CD4-positive, alpha-beta memory T cell (primary cell): ENCODE measurements around the gene VWC2. TPM values are rescaled to one million over a fixed set of nuclear protein-coding genes. Genes with fewer than 3 reads are reported as not detected.
A peak's percentile ranks its signal among the peaks of the same experiment; 100 is the strongest.

Experiments used
- CTCF ChIA-PET: fragments of 350-600 bp; sonication (Branson Sonifier 250); formaldehyde crosslinking; loops from one replicate; lab custom pipeline; 2021; ENCODE audit warnings: inconsistent platforms; ENCODE audit not compliant: partially characterized antibody; lab: Charles Lee
- POLR2A ChIA-PET: fragments of 350-600 bp; sonication (Branson Sonifier 250); formaldehyde crosslinking; loops from one replicate; lab custom pipeline; 2021; ENCODE audit not compliant: partially characterized antibody; lab: Charles Lee
- DNase-seq, 5 donors: peaks; one replicate each; pipeline versions ENCODE4 v3.0.0 to v3.0.0-alpha.2; 2020 to 2022; ENCODE audit warnings: mixed read lengths in 1 of 5
- H3K27ac ChIP-seq: one replicate; pipeline ENCODE4 v1.7.0; 2013; ENCODE audit warnings: low read depth, low read length
- H3K27me3 ChIP-seq: 2 replicates; pipeline ENCODE4 v1.7.0; 2013; ENCODE audit warnings: mild to moderate bottlenecking, low read length, moderate library complexity; ENCODE audit not compliant: insufficient read depth
- H3K36me3 ChIP-seq: 2 replicates; pipeline ENCODE4 v1.7.0; 2013; ENCODE audit warnings: mild to moderate bottlenecking, low read length, moderate library complexity; ENCODE audit not compliant: insufficient read depth
- H3K4me1 ChIP-seq: 2 replicates; pipeline ENCODE4 v1.7.0; 2013; ENCODE audit warnings: mild to moderate bottlenecking, low read length, moderate library complexity; ENCODE audit not compliant: insufficient read depth
- H3K4me3 ChIP-seq, 2 donors: one replicate each; pipeline ENCODE4 v1.7.0; 2013; ENCODE audit warnings: low read length in 2 of 2, mild to moderate bottlenecking in 1 of 2
- H3K9me3 ChIP-seq, 2 donors: one replicate each; pipeline ENCODE4 v1.7.0; 2013; ENCODE audit warnings: low read length in 2 of 2, control low read depth in 1 of 2; ENCODE audit not compliant: control insufficient read depth in 1 of 2
- H3K27ac Mint-ChIP-seq, 7 donors: one replicate each; pipeline ENCODE4 v1.8.0; 2020 to 2021; ENCODE audit warnings: mixed read lengths in 7 of 7, mild to moderate bottlenecking in 6 of 7, inconsistent platforms in 3 of 7, moderate library complexity in 3 of 7
- H3K27me3 Mint-ChIP-seq, 2 donors: one replicate each; pipeline ENCODE4 v1.8.0; 2020 to 2021; ENCODE audit warnings: mixed read lengths in 2 of 2
- H3K36me3 Mint-ChIP-seq, 2 donors: one replicate each; pipeline ENCODE4 v1.8.0; 2020 to 2021; ENCODE audit warnings: mixed read lengths in 2 of 2, inconsistent platforms in 1 of 2, mild to moderate bottlenecking in 1 of 2
- H3K4me1 Mint-ChIP-seq, 4 donors: one replicate each; pipeline ENCODE4 v1.8.0; 2020 to 2021; ENCODE audit warnings: mixed read lengths in 4 of 4, mild to moderate bottlenecking in 1 of 4
- H3K4me3 Mint-ChIP-seq, 8 donors: one replicate each; pipeline ENCODE4 v1.8.0; 2020 to 2021; ENCODE audit warnings: mixed read lengths in 8 of 8, mild to moderate bottlenecking in 7 of 8, moderate library complexity in 6 of 8, inconsistent platforms in 3 of 8
- H3K9me3 Mint-ChIP-seq, 8 donors: one replicate each; pipeline ENCODE4 v1.8.0; 2020 to 2021; ENCODE audit warnings: mixed read lengths in 8 of 8, mild to moderate bottlenecking in 5 of 8, inconsistent platforms in 3 of 8, moderate library complexity in 1 of 8
- intact Hi-C: fragments of 100-400 bp; cut with micrococcal nuclease; formaldehyde crosslinking; loops from one replicate; pipeline ENCODE4 v1.15.1; 2023
- polyA plus RNA-seq, 2 donors: library from polyadenylated mRNA; unstranded; fragments of 300-500 nt; fragmentation: Illumina TruSeq; gene quantifications; one replicate each; pipeline ENCODE4 v1.2.3, GENCODE V29; 2021
- total RNA-seq, 2 experiments: library from RNA; stranded (reverse); gene quantifications; one replicate each; pipeline ENCODE4 v1.2.3, GENCODE V29; 2021

The VWC2 gene
- total RNA-seq = not detected
- not detected for polyA plus RNA-seq

DNA sequence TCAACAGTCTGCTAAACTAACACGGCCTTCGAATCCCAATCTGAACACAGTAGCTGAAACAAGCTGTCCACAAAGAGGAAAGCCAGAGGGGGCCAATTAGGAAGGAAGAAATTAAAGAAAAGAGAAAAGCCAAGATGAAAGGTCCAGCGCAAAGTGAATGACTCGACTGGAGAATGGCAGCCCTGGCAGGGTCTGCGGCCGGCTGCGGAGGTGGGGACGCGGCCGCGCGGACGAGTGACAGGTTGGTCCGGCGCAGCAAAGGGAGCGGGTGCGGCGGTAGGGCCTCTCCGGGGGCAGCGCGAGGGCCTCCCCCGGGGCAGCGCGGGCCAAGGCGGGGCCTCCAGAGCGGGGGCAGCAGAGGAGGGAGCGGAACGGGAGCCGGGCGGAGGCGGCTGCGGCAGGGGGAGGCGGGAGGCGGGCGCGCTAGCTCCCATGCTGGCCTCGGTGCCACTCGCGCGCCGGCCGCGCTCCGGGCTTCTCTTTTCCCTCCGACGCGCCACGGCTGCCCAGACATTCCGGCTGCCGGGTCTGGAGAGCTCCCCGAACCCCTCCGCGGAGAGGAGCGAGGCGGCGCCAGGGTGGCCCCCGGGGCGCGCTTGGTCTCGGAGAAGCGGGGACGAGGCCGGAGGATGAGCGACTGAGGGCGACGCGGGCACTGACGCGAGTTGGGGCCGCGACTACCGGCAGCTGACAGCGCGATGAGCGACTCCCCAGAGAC, at the start of gene VWC2:
TSS of gene VWC2 (plus strand) at position 421 of the 718 bp plus-strand sequence. CDS start 1,798 bp downstream, outside the sequence.
- DNase-seq = no peak
- Histone ChIP-seq H3K4me3 (no peak within 1 kb of the TSS), H3K4me1 (no peaks in the 10 kb centered on the region), H3K27ac (no peak within 1 kb of the TSS), H3K36me3 (no peaks in the 10 kb centered on the region), H3K9me3 (no peaks in the 10 kb centered on the region), H3K27me3 (no peaks in the 10 kb centered on the region)
- intact Hi-C loops = no loop called here
- Mint-ChIP-seq H3K36me3 (peaks cover 0 to 5% of the 10 kb centered on the region in 2 donors), H3K9me3 (peaks cover 0 to 7% (median 2%) of the 10 kb centered on the region in 8 donors), H3K4me3 (peak within 1 kb of the TSS in 6 of 8 donors; percentile 26 to 82 (median 46)), H3K27me3 (peaks cover 35% of the 10 kb centered on the region in 2 donors), H3K4me1 (peaks cover 6 to 14% (median 6%) of the 10 kb centered on the region in 4 donors), H3K27ac (no peak within 1 kb of the TSS)
- CTCF ChIA-PET = no interaction called here
- POLR2A ChIA-PET = no interaction called here

DNA sequence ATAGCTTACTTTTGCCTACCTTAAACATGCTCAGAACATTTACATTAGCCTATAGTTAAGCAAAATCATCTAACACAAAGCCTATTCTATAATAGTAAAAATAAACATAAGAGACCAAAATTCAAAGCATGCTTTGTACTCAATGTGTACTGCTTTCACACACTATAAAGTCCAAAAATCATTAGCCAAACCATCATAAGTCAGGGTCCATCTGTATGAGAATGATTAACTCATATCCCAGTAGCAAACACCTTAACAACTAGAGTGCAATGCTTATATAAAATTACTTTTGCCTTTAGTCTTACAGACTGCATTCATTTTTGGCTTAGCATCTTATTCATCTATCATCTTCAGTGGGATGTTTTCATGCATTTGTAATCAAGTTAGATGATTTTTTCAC, 49.4 kb upstream of the VWC2 start:
- Histone ChIP-seq H3K27me3 (no peaks in the 10 kb centered on the region), H3K27ac (no peak overlapping the region), H3K9me3 (no peaks in the 10 kb centered on the region), H3K4me3 (no peak overlapping the region), H3K4me1 (no peaks in the 10 kb centered on the region), H3K36me3 (no peaks in the 10 kb centered on the region)
- intact Hi-C loops = no loop called here
- H3K27ac Mint-ChIP-seq = no peak overlapping the region
- H3K27me3 Mint-ChIP-seq = no peaks in the 10 kb centered on the region
- POLR2A ChIA-PET = no interaction called here
- H3K9me3 Mint-ChIP-seq = peaks cover 0 to 3% (median 0%) of the 10 kb centered on the region in 8 donors
- no peaks in the 10 kb centered on the region for H3K4me1 Mint-ChIP-seq
- H3K36me3 Mint-ChIP-seq = no peaks in the 10 kb centered on the region
- no peak for DNase-seq
- H3K4me3 Mint-ChIP-seq = no peak overlapping the region
- CTCF ChIA-PET = no interaction called here

DNA sequence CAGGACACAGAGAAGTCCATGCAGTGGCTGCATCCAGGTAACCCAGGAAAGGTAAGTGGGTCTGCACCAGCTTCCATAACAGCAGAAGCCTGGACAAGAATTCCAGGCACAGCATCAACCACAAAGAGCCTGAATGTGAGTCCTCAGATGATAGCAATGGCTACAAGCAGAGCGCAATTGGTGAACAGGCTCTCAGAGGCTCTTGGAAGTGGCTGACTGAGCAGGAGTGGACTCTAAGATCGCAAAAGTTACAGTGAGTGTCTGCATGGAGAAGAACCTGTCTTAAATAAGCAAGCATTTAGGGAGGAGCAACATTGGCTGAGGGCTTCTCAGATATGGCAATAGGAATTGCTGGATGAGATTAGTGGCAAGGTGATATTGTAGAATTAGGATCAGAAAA, 41.6 kb upstream of the VWC2 start:
- no peak overlapping the region for H3K4me3 Mint-ChIP-seq
- H3K9me3 ChIP-seq = no peaks in the 10 kb centered on the region
- H3K4me1 Mint-ChIP-seq = no peaks in the 10 kb centered on the region
- ChIA-PET CTCF (no interaction called here), POLR2A (no interaction called here)
- no peaks in the 10 kb centered on the region for H3K27me3 ChIP-seq
- no peak overlapping the region for H3K4me3 ChIP-seq
- DNase-seq = no peak
- H3K27me3 Mint-ChIP-seq = peaks cover 0 to 2% of the 10 kb centered on the region in 2 donors
- no peaks in the 10 kb centered on the region for H3K4me1 ChIP-seq
- H3K27ac Mint-ChIP-seq = no peak overlapping the region
- H3K27ac ChIP-seq = no peak overlapping the region
- no peaks in the 10 kb centered on the region for H3K36me3 ChIP-seq
- H3K36me3 Mint-ChIP-seq = no peaks in the 10 kb centered on the region
- peaks cover 0 to 5% (median 3%) of the 10 kb centered on the region in 8 donors for H3K9me3 Mint-ChIP-seq
- intact Hi-C loops = no loop called here

DNA sequence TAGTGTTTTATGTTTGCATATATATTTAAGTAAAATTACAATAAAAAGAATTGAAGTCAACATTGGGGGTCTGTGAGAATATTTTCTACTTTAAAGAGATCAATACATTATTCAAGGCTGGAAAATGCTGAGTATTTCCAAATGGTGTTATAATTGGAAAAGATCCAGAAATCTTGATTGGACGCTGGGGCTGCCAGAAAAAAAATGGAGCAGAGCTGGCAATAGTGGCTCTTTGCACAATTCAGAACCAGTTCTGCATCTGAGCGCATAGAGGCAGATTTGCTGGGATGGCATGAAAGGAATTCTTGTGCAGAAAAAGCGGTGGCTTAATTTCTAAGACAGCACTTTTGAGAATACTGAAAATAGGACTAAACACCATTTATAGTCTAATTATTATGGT, 10.8 kb upstream of the VWC2 start:
- peaks cover 0 to 2% (median 0%) of the 10 kb centered on the region in 8 donors for H3K9me3 Mint-ChIP-seq
- Histone ChIP-seq H3K4me1 (no peaks in the 10 kb centered on the region), H3K27ac (no peak overlapping the region), H3K27me3 (no peaks in the 10 kb centered on the region), H3K36me3 (no peaks in the 10 kb centered on the region), H3K4me3 (no peak overlapping the region), H3K9me3 (no peaks in the 10 kb centered on the region)
- no peak overlapping the region for H3K4me3 Mint-ChIP-seq
- DNase-seq = no peak
- no peaks in the 10 kb centered on the region for H3K4me1 Mint-ChIP-seq
- no peaks in the 10 kb centered on the region for H3K36me3 Mint-ChIP-seq
- H3K27ac Mint-ChIP-seq = no peak overlapping the region
- CTCF ChIA-PET = no interaction called here
- POLR2A ChIA-PET = no interaction called here
- intact Hi-C loops = no loop called here
- peaks cover 0 to 2% of the 10 kb centered on the region in 2 donors for H3K27me3 Mint-ChIP-seq

DNA sequence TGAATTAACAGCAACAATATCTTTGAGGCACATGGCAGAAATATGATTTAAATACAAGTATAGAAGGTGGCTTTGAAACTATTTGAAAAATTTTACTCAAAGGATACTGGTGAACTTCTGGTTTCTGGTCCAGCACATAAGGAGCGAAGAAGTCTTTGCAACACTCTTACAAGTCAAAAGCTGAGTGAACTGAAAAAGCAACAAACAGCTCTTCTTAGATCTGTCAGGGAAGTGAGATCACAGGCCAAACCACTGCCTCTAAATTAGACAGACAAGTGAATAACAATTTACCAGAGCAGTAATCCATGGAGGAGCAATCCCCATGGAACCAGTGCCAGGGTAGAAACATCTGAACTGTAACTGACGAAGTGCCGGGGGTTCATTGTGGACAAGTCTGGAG, 9.6 kb upstream of the VWC2 start:
- no peaks in the 10 kb centered on the region for H3K27me3 ChIP-seq
- Mint-ChIP-seq H3K4me3 (no peak overlapping the region), H3K27me3 (no peaks in the 10 kb centered on the region), H3K36me3 (no peaks in the 10 kb centered on the region), H3K27ac (no peak overlapping the region), H3K9me3 (peaks cover 0 to 2% (median 0%) of the 10 kb centered on the region in 8 donors), H3K4me1 (no peaks in the 10 kb centered on the region)
- no peaks in the 10 kb centered on the region for H3K9me3 ChIP-seq
- ChIA-PET POLR2A (no interaction called here), CTCF (no interaction called here)
- no peak for DNase-seq
- H3K27ac ChIP-seq = no peak overlapping the region
- intact Hi-C loops = no loop called here
- no peaks in the 10 kb centered on the region for H3K36me3 ChIP-seq
- H3K4me1 ChIP-seq = no peaks in the 10 kb centered on the region
- H3K4me3 ChIP-seq = no peak overlapping the region

DNA sequence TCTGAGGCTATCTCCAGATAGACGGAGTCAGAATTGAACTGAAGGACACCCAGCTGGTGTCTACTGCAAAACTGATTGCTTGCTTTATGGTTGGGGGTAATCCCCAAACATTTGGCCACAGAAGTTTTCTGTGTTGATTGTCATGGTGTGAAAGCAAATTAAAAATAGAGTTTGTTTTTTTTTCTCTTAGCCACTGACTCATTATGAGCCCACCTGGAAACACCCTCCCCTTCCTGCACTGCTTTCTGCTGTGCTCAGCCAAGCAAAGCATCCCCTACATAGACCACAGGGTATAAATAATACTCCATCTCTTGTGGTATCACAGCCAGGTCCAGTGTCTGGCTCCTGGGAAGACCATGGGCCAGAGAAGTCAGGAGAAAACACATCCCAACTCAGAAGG, 6.5 kb upstream of the VWC2 start:
- peaks cover 0 to 5% (median under 1%) of the 10 kb centered on the region in 8 donors for H3K9me3 Mint-ChIP-seq
- H3K27me3 Mint-ChIP-seq = peaks cover 8 to 12% of the 10 kb centered on the region in 2 donors
- Histone ChIP-seq H3K27ac (no peak overlapping the region), H3K4me1 (no peaks in the 10 kb centered on the region), H3K27me3 (no peaks in the 10 kb centered on the region), H3K4me3 (no peak overlapping the region), H3K9me3 (no peaks in the 10 kb centered on the region), H3K36me3 (no peaks in the 10 kb centered on the region)
- intact Hi-C loops = no loop called here
- DNase-seq = no peak
- no peak overlapping the region for H3K27ac Mint-ChIP-seq
- no peaks in the 10 kb centered on the region for H3K36me3 Mint-ChIP-seq
- no peak overlapping the region for H3K4me3 Mint-ChIP-seq
- POLR2A ChIA-PET = no interaction called here
- CTCF ChIA-PET = no interaction called here
- H3K4me1 Mint-ChIP-seq = peaks cover 0 to 1% (median 0%) of the 10 kb centered on the region in 4 donors

DNA sequence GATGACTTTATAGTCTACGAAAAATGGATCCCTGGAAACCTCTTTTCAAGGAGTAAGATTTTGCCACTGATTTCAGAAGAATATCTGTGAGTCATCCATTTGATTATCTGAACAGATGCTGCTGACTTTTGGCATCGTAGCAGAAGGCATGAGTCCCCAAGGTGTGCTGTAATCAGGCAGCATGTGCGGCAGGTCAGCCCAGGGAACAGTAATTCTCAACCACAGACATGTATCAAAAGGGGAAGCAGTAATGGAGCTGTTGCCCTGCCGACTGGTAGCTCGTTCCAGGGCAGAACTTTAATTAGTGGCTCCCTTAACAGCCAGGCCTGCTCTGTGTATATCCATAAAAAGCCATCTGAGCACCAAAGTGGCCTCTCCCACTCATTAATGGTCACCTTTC, 5.7 kb upstream of the VWC2 start:
- peaks cover 0 to under 1% of the 10 kb centered on the region in 2 donors for H3K36me3 Mint-ChIP-seq
- CTCF ChIA-PET = no interaction called here
- POLR2A ChIA-PET = no interaction called here
- no peak overlapping the region for H3K4me3 Mint-ChIP-seq
- DNase-seq = no peak
- H3K4me1 Mint-ChIP-seq = peaks cover under 1 to 6% (median 2%) of the 10 kb centered on the region in 4 donors
- H3K27ac Mint-ChIP-seq = no peak overlapping the region
- Histone ChIP-seq H3K27me3 (no peaks in the 10 kb centered on the region), H3K4me3 (no peak overlapping the region), H3K4me1 (no peaks in the 10 kb centered on the region), H3K36me3 (no peaks in the 10 kb centered on the region), H3K27ac (no peak overlapping the region), H3K9me3 (no peaks in the 10 kb centered on the region)
- peaks cover 10 to 15% of the 10 kb centered on the region in 2 donors for H3K27me3 Mint-ChIP-seq
- H3K9me3 Mint-ChIP-seq = peaks cover 0 to 4% (median under 1%) of the 10 kb centered on the region in 8 donors
- intact Hi-C loops = no loop called here
